Stimulated activated CD4-positive, alpha-beta T cell treated with anti-CD3 and anti-CD28 coated beads, Interleukin-4, amount 100 ng/mL, for 1 hour (primary cell): ENCODE results near the gene KIF1A.
"Not testable (repeated sequence)": the region's sequence is repeated elsewhere in the genome, so short reads cannot be mapped to it uniquely, and the experiment has no call there.

ENCODE experiments used
- DNase-seq: peaks from one replicate; pipeline ENCODE4 v3.0.0-alpha.2; 2020

Gene KIF1A

GRCh38 chr2:240701091-240701735, 118.8 kb downstream of the KIF1A start:
- no peak for DNase-seq

GRCh38 chr2:240700616-240701015, 119.4 kb downstream of the KIF1A start:
- DNase-seq, result not testable (repeated sequence)

GRCh38 chr2:240699835-240700234, 120.2 kb downstream of the KIF1A start:
- not testable (repeated sequence) for DNase-seq

GRCh38 chr2:240698852-240699561, 121.0 kb downstream of the KIF1A start:
- DNase-seq, result not testable (repeated sequence)

- not testable (repeated sequence) for DNase-seq
Observed at GRCh38 chr2:240696469-240696868, 123.5 kb downstream of the KIF1A start.

- not testable (repeated sequence) for DNase-seq
Observed at GRCh38 chr2:240695593-240695992, 124.4 kb downstream of the KIF1A start.

- not testable (repeated sequence) for DNase-seq
Observed at GRCh38 chr2:240694304-240694703, 125.7 kb downstream of the KIF1A start.

- DNase-seq, result not testable (repeated sequence)
Observed at GRCh38 chr2:240692583-240693561, 127.1 kb downstream of the KIF1A start.

GRCh38 chr2:240691631-240692420, 128.2 kb downstream of the KIF1A start, which contains the start of gene AQP12A:
Gene AQP12A (plus strand): TSS chr2:240691866. CDS start chr2:240691914, 48 bp downstream.
- not testable (repeated sequence) for DNase-seq

GRCh38 chr2:240691075-240691427, 129.0 kb downstream of the KIF1A start:
- DNase-seq, result not testable (repeated sequence)

- not testable (repeated sequence) for DNase-seq
Observed at GRCh38 chr2:240690421-240691074, 129.5 kb downstream of the KIF1A start.

GRCh38 chr2:240689975-240690374, 130.0 kb downstream of the KIF1A start:
- DNase-seq, result no peak

- no peak for DNase-seq
Observed at GRCh38 chr2:240688553-240688919, 131.5 kb downstream of the KIF1A start.

GRCh38 chr2:240687741-240688552, 132.1 kb downstream of the KIF1A start:
- DNase-seq, result no peak

- no peak for DNase-seq
Observed at GRCh38 chr2:240687045-240687740, 132.8 kb downstream of the KIF1A start.

- no peak for DNase-seq
Observed at GRCh38 chr2:240686460-240686859, 133.6 kb downstream of the KIF1A start.

GRCh38 chr2:240685771-240686371, 134.1 kb downstream of the KIF1A start:
- DNase-seq, result no peak

- not testable (repeated sequence) for DNase-seq
Observed at GRCh38 chr2:240683980-240684728, 135.9 kb downstream of the KIF1A start.
